ENCODE results near the gene DUS2.

- no peak for TF ChIP-seq EZH2 (IDR thresholded peaks at IDR 0.05; ENCODE audit: low read length, unreplicated experiment)
- TF ChIP-seq CTCF (conservative IDR thresholded peaks at IDR 0.05; ENCODE audit: low read depth, low read length) = no peak
Measured at GRCh38 chr16:68126395-68126794, 103.3 kb downstream of the DUS2 start.
